A549 (cell line): Measurements from ENCODE around the gene COG5.

Experiments used
- BCL3 ChIP-seq: fragments of >200 bp; sonication (Bioruptor Twin); formaldehyde crosslinking; IDR thresholded peaks from 3 replicates; pipeline ENCODE4 v1.6.1; 2016
- CBX8 ChIP-seq: fragments of 200-600 bp; sonication (generic); IDR thresholded peaks from 2 replicates; pipeline ENCODE4 v1.6.1; 2016
- CEBPB ChIP-seq, 2 experiments: fragments of >200 bp in 1 of 2; sonication (Bioruptor Twin) in 1 of 2; formaldehyde crosslinking in 1 of 2; IDR thresholded peaks; 2 replicates each; pipeline ENCODE4 v1.6.1; 2012 to 2016
- CTCF ChIP-seq: fragments of >200 bp; sonication (Bioruptor Twin); formaldehyde crosslinking; IDR thresholded peaks from 3 replicates; pipeline ENCODE4 v1.5.1; 2016
- ELK1 ChIP-seq: fragments of 150-350 bp; IDR thresholded peaks from 2 replicates; pipeline ENCODE4 v1.6.1; 2014; ENCODE audit warnings: low read depth, mild to moderate bottlenecking, low read length
- EP300 ChIP-seq, 2 experiments: fragments of >200 bp; sonication (Bioruptor Twin); formaldehyde crosslinking; IDR thresholded peaks; 2 replicates in 1 of 2; 3 replicates in 1 of 2; pipeline ENCODE4 v1.6.1; 2016 to 2017
- HOXA7 ChIP-seq: fragments of 250-450 bp; sonication (Bioruptor Pico); IDR thresholded peaks from 2 replicates; pipeline ENCODE4 v1.5.0; 2020; ENCODE audit warnings: mild to moderate bottlenecking, moderate library complexity
- JUNB ChIP-seq: fragments of >200 bp; sonication (Bioruptor Twin); formaldehyde crosslinking; IDR thresholded peaks from 2 replicates; pipeline ENCODE4 v1.6.1; 2016
- MAFK ChIP-seq: fragments of 450-650 bp; IDR thresholded peaks from 2 replicates; pipeline ENCODE4 v1.6.1; 2014; ENCODE audit not compliant: partially characterized antibody
- MAX ChIP-seq: IDR thresholded peaks from 2 replicates; pipeline ENCODE4 v1.6.1; 2012
- POLR2A ChIP-seq: IDR thresholded peaks from 2 replicates; pipeline ENCODE4 v1.6.1; 2012; ENCODE audit warnings: mild to moderate bottlenecking, low read length
- RNF2 ChIP-seq: fragments of 200-600 bp; sonication (generic); IDR thresholded peaks from 2 replicates; pipeline ENCODE4 v1.6.1; 2016; ENCODE audit warnings: low read depth, mild to moderate bottlenecking, antibody characterized with exemption, moderate library complexity, borderline replicate concordance
- ZC3H11A ChIP-seq: fragments of 450-650 bp; IDR thresholded peaks from 2 replicates; pipeline ENCODE4 v1.6.1; 2014; ENCODE audit warnings: antibody characterized with exemption, mild to moderate bottlenecking

GRCh38 chr7:107394831-107395230 is 168.9 kb downstream of the COG5 start:
- TF ChIP-seq HOXA7 (CRISPR knock-in tag) (no peak), EP300 (IDR thresholded peaks at IDR 0.05) (no peak), MAFK (no peak), POLR2A (no peak), CBX8 (no peak), BCL3 (no peak), CTCF (no peak), ELK1 (no peak), MAX (no peak), ZC3H11A (no peak), JUNB (no peak), RNF2 (no peak), CEBPB (IDR thresholded peaks at IDR 0.05) (no peak)
